ENCODE data around the gene TPTE2. TPM values are rescaled to one million over a fixed set of nuclear protein-coding genes. Genes with fewer than 3 reads are reported as not detected.

The TPTE2 gene
- polyA plus RNA-seq, 1 donor (not counting 4 experiments of a cell fraction or from before 2014, with no cell fraction given): not detected

DNA sequence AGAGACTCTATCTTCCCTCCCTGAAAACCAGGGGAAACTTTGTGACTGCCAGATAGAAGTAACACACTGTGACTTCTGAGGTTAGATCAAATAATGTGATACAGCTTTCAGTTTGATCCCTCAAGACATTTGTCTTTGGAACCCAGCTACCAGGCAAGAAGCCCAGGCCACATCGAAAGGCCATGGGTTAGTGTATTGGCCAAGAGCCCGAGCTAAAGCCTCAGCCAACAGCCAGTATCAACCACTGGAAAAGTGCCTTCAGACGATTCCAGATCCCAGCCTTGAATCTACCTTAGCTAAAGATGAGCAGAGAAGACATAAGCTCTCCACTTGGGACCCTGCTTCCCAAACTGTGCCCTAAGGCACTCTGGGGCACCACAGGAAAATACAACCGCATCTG is 10.9 kb upstream of the TPTE2 start:
- Histone ChIP-seq H3K36me3 (ENCODE audit: control insufficient read depth in 2 of 2, extremely low read depth in 1 of 2, insufficient read depth in 2 of 2, low read length in 2 of 2) (no peaks in the 10 kb centered on the region), H4K20me1 (ENCODE audit: control insufficient read depth, extremely low read depth, insufficient read depth, low read length) (no peaks in the 10 kb centered on the region), H3K9me3 (ENCODE audit: control insufficient read depth, low read depth, low read length) (no peaks in the 10 kb centered on the region), H3K27ac (ENCODE audit: control insufficient read depth, insufficient read depth, low read length) (no peak overlapping the region), H3K27me3 (ENCODE audit: control insufficient read depth, extremely low read depth, insufficient read depth, low read length) (no peaks in the 10 kb centered on the region), H3K9me1 (ENCODE audit: control insufficient read depth, extremely low read depth, insufficient read depth, low read length) (no peaks in the 10 kb centered on the region), H3K4me1 (ENCODE audit: control insufficient read depth, extremely low read depth, insufficient read depth, low read length) (no peaks in the 10 kb centered on the region), H3K79me2 (ENCODE audit: control insufficient read depth, insufficient read depth, low read length) (no peaks in the 10 kb centered on the region), H2AFZ (ENCODE audit: control insufficient read depth, low read length) (no peak overlapping the region), H3K4me3 (ENCODE audit: control insufficient read depth in 2 of 3, extremely low read depth in 1 of 3, insufficient read depth in 2 of 3, low read depth in 1 of 3, low read length in 3 of 3) (no peak overlapping the region), H3K4me2 (ENCODE audit: control insufficient read depth, extremely low read depth, insufficient read depth, low read depth, low read length) (no peak overlapping the region), H3K9ac (ENCODE audit: control insufficient read depth, extremely low read depth, insufficient read depth, low read length) (no peak overlapping the region)
- DNase-seq (ENCODE audit: low read depth, low spot score) (no peak), FAIRE-seq (no peak)
- dilution Hi-C loops (cut with MboI; ENCODE audit: extremely low pct_ligation_motif_present, low sequenced_read_pairs): no loop called here
- TF ChIP-seq EZH2 (IDR thresholded peaks at IDR 0.05; ENCODE audit: low read length): no peak
- TF ChIP-seq CTCF (optimal IDR thresholded peaks at IDR 0.05 in 1 of 3, IDR thresholded peaks at IDR 0.05 in 1 of 3, conservative IDR thresholded peaks at IDR 0.05 in 1 of 3; ENCODE audit: extremely low read depth in 1 of 3, insufficient read depth in 2 of 3, low read length in 3 of 3): no peak

DNA sequence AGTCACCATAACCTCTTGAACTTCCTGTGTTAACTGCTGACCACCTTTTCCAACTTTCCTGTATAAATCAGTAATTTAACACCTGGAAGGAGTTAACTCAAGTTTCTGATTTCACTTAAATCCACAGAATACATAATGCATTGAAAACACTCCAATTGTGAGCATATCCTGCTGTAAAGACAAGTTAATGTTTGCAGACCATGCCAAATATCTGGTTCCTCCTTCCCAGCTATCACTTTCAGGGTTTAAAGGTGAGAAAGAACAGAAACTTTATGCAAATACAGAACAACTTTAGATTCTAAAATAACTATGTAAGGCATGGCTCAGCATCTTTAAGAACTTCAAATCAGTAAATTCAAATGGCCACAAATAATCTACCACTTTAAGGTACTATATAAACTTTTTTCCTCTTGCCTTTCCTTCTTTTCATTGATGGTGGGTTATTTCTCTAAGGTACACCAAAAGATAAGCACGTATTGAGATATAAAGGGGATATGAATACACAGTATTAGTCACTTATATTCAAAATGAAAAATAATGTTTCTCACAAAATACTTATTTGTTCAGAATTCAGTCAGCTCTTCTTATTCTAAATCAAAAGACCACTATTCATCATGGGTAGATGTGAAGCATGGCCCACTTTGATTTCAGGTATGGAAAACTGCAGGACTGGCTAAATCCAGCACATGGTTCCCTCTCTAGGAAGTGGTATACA is 6.6 kb upstream of the TPTE2 start:
- no peaks in the 10 kb centered on the region for H3K9me1 ChIP-seq (ENCODE audit: control insufficient read depth, extremely low read depth, insufficient read depth, low read length)
- H3K9me3 ChIP-seq (ENCODE audit: control insufficient read depth, low read depth, low read length): no peaks in the 10 kb centered on the region
- no peak overlapping the region for H3K4me3 ChIP-seq (ENCODE audit: control insufficient read depth in 2 of 3, extremely low read depth in 1 of 3, insufficient read depth in 2 of 3, low read depth in 1 of 3, low read length in 3 of 3)
- FAIRE-seq: no peak
- H3K36me3 ChIP-seq (ENCODE audit: control insufficient read depth in 2 of 2, extremely low read depth in 1 of 2, insufficient read depth in 2 of 2, low read length in 2 of 2): no peaks in the 10 kb centered on the region
- H4K20me1 ChIP-seq (ENCODE audit: control insufficient read depth, extremely low read depth, insufficient read depth, low read length): no peaks in the 10 kb centered on the region
- no peak overlapping the region for H2AFZ ChIP-seq (ENCODE audit: control insufficient read depth, low read length)
- no peak overlapping the region for H3K9ac ChIP-seq (ENCODE audit: control insufficient read depth, extremely low read depth, insufficient read depth, low read length)
- H3K27me3 ChIP-seq (ENCODE audit: control insufficient read depth, extremely low read depth, insufficient read depth, low read length): no peaks in the 10 kb centered on the region
- H3K27ac ChIP-seq (ENCODE audit: control insufficient read depth, insufficient read depth, low read length): no peak overlapping the region
- no peak for DNase-seq (ENCODE audit: low read depth, low spot score)
- H3K4me1 ChIP-seq (ENCODE audit: control insufficient read depth, extremely low read depth, insufficient read depth, low read length): no peaks in the 10 kb centered on the region
- dilution Hi-C loops (cut with MboI; ENCODE audit: extremely low pct_ligation_motif_present, low sequenced_read_pairs): no loop called here
- no peaks in the 10 kb centered on the region for H3K79me2 ChIP-seq (ENCODE audit: control insufficient read depth, insufficient read depth, low read length)
- no peak overlapping the region for H3K4me2 ChIP-seq (ENCODE audit: control insufficient read depth, extremely low read depth, insufficient read depth, low read depth, low read length)
- TF ChIP-seq EZH2 (IDR thresholded peaks at IDR 0.05; ENCODE audit: low read length): no peak
- TF ChIP-seq CTCF (optimal IDR thresholded peaks at IDR 0.05 in 1 of 3, IDR thresholded peaks at IDR 0.05 in 1 of 3, conservative IDR thresholded peaks at IDR 0.05 in 1 of 3; ENCODE audit: extremely low read depth in 1 of 3, insufficient read depth in 2 of 3, low read length in 3 of 3): no peak

Data from keratinocyte (primary cell).